Measurements from ENCODE around the gene DDX10.
A peak's percentile ranks its signal among the peaks of the same experiment; 100 is the strongest.

Gene DDX10

DNA sequence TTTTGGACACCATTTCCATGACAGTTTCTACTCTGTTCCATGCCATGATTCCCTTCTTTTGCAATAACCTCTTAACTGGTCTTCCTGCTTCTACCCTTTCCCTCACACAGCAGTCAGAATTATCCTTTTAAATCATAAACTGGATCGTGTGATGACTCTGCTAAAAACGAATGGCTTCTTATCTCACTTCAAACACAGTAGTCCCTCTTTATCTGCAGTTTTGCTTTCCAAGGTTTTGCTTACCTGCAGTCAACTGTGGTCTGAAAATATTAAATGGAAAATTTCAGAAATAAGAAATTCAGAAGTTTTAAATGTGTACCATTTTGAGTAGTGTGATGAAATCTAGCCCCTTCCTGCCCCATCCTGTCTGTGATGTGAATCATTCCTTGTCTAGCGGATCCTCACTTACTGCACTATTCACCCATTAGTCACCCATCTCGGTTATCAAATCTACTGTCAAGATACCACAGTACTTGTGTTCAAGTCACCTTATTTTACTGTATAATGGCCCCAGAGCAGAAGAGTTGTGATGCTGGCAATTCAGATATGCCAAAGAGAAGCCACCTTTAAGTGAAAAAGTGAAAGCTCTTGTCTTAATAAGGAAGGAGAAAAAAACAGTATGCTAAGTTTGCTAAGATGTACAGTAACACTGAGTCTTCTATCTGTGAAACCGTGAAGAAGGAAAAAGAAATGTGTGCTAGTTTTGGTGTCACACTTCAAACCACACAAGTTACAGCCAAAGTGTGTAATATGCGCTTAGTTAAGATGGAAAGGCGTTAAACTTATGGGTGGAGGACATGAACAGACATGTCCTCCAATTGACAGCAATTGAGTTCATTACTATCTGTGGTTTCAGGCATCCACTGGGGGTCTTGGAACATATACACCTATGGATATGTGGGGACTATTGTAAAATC lies 283.0 kb downstream of the DDX10 start:
- no peak for DNase-seq

DNA sequence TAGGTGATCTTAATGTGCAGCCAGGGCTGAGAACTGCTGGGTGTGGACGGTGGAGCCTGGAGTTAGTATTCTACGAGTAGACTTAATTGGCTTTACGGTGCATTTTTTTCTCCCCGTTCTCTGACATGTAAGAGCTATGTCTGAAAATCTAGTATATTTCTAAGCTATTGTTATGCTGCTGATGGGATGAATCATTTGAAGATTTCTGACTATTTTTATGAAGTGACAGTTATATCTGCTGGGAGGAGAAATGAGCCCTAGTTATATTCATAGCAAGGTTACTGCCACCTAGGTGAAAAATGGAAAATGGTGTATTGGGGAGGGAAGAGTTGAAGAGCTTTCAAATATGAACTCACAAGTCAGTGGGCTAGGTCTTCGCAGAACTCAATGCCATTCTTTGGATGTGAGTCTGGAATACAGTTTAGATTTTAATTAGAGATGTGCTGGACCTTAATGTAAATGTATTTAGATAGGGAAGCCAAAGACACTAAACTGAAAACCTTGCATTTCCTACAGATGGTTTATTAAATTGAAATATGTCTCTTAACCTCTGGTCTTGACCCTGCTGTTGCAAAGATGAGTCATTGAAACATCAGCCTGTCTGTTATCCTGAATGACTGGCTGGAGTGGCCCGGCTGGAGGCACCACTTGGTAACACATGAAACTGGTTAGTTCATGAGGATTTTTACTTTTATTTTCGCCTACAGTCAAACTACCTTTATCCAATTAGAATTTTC lies 293.7 kb downstream of the DDX10 start:
- no peak for DNase-seq

DNA sequence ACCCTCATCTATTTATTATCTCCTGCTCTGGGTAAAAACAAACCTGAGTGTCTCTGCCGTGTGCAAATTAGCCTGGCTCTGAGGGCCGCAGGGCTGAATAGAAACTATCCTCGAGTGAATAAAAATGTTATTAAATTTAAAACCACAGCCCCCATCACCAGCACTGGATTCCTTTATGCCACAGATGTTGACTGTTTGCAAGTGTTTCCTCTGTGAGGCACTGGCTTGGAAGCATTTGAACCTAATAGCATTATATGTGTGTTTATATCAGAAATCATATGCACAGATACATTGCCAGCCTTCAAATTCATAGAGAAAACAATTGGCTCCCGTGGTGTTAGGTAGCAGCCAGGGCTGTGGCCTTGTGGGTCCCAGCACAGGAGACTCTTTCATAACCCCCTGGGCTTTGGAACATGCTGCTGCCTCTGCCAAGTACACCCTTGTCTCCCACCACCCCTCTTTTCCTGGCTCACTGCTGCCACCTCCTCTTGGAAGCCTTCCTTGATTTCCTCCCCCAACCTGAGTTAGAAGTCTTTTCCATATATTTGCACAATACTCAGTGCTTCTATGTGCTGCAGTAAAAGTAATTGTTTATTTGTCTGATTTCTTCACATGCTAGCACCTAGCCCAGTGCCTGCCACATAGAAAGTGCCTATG lies 294.4 kb downstream of the DDX10 start:
- no peak for DNase-seq

DNA sequence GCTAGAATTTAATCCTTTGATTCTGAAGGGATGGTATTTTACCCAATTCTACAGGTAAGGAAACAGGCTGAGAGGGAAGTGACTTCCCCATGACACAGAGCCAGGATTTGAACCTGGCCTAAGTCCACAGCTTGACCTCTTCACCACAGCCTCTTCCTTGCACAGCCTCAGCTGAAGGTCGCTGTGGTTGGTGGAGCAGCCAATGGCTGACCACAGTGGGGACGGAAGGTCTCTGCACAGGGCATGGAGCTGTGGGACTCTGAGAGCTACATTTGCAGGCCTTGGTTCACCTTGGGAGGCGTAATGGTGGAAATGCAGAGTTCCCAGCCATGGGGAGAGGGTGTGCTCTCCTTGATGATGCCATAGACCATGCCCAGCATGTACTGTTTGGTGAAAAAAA lies 295.0 kb downstream of the DDX10 start:
- no peak for DNase-seq

DNA sequence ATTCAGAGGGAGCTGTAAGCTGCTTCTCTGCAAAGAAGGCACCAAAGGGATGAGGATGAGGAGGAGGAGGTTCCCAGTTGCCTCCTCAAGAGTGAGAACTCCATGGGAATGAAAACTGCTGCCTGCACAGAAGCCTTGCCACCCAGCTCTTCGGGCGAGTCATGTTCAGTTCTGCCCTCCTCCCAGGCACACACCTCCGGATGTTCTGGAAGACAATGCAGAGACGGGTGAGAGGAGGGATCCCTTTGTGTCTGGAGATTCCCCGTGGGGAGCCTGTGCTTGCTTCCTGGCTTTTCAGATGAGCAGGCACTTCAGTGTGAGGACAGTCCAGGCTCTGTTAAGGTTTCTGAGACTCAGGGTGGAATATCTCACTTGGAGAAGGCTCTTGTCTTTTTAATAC lies 295.6 kb downstream of the DDX10 start:
- no peak for DNase-seq

DNA sequence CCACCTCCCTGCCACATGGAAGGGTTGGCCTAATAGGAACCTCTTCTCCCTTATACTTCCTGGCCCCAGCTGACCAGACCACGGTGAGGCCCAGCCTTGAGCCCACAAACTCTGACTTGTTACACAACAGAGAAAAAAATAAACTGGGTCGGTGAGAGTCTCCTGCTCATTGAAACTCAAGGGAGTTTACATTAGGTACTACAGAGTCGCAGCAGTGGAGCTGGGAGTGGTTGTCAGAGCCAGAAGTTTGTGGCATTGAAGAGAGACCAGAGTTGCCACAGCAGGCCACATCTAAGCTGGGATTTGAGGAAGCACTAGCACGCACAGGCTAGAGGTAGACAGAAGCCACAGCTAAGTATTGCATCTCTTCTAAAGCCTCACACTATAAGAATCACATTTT lies 296.2 kb downstream of the DDX10 start:
- DNase-seq, result no peak

DNA sequence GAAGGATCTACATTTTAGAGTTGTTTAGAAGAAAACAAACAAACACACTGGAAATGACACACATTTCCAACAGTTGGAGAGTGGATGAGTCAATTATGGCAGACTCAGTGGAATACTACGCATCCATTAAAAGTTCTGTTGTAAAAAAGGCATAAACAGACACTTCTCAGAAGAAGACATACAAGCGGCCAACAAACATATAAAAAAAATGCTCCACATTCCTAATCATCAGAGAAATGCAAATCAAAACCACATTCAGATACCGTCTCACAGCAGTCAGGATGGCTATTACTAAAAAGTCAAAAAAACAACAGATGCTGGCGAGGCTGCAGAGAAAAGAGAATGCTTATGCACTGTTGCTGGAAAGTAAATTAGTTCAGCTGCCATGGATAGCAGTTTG lies 298.2 kb downstream of the DDX10 start:
- DNase-seq, result no peak

DNA sequence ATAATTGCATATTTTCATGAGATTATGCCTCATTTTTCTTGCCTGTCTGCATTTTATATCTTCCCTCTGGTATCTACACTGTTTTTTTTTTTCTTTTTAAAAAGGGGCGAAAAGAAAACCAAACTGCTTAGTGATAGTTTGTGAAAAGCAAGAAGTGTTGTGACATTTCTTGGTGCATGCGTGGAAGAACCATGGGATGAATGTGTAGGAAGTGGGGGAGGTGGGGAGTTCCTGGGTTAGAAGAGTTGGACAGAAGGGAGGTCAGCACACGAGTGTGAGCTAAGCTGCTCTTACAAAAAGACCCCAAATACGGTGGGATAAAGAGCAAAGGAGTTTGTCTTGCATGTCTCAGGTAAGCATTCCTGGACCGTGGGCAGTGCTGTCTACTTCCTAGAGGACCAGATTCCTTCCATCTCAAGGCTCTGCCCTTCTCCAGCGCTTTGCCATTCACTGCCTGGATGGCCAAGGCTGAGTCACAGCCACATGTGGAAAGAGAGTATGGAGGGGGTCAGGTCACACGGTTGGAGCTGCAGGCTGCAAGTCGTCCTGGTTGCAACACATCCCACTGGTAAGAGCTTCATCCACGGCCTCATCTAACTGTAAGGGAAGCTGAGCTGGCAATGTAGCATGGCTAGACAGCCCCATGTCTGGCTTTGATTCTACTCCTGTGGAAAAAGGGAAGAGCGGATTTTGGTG lies 300.6 kb downstream of the DDX10 start:
- DNase-seq, result no peak

DNA sequence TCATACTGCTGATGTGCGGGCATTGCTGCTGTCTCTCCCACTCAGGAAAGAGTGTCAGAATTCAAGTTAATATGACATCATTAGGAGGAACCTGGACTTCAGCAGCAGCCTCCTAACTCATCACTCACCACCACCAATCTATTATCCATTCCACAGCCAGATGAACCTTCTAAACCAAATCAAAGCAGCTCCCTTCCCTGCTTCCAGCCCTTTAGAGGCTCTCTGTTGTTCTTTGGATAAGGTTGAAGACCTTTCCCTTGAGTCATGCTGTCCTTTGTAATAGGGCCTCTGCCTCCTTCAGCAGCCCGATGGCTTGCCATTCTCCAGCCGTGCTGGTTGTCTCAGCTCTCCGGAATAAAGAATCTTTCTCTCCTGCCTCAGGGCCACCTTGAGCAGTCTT lies 301.3 kb downstream of the DDX10 start:
- DNase-seq, result no peak

DNA sequence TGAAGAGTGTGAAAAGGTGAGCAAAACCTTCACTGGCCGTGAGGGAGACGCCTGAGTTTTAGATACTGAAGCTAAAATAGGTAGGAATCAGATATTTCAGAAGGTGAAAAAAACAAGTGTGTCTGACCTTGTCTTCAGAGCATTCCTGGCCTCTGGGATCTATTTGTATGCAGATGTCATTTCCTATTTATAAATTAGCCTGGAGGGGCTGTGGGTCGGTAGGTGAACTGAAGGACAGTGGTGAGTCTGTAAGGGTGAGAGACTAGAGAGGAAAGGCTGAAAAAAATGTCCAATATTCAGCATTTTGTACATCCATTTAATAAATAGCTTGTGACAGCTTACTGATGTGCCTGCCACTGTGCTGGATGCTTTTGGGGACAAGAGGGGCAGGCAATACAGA lies 302.1 kb downstream of the DDX10 start:
- no peak for DNase-seq

DNA sequence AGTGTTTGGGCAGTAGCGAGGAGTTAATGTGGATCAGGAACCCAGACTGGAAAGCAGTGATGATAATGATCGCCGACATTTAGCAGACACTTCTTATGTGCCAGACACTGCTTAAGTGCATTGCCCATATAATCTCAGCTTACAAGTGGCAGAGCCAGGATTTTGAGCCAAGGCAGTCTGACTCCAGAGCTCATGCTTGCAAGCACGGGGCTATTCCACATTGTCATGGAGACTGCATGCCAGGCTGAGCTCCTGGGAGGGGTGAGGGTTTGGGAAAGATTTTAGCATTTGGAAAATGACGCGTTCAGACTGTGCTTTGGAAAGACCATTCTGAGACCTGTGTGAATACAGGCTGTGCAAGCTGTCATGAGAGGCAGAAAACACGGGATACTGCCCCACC lies 302.7 kb downstream of the DDX10 start:
- DNase-seq, result peak; percentile 6 to 42

DNA sequence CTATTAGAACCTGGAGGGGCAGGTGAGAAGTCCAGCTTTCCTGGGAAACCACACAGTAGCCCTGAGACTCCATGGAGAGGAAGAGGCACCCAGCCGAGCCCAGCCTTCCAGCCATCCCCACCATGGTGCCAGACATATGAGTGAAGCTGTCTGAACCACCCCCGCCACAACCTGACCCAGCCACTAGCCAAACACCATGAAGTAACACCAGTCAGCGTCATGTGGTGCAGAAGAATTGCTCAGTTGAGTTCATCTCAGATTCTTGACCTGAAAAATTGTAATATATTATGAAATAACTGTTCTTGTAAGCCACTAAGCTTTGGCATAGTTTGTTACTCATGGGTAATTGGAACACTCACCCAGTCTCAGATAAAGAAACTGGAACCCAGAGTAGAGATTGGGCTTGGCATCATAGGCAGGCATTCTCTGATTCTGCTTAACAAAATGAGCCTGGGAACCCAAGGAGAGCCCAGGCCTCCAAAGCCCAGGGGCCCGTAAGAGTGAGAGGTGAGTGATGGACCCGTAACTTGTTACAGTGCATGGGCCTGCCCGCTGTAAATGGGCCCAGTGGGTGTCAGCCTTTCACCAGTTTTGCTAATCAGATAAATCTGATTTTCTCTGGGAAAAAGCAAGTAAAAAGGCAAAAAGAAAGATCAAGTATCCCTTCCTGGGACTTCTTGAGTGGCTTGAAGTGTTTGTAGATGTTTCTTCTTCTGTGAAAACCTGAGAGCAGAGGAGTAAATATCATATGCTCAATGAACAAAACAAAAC lies 305.5 kb downstream of the DDX10 start:
- no peak for DNase-seq

DNA sequence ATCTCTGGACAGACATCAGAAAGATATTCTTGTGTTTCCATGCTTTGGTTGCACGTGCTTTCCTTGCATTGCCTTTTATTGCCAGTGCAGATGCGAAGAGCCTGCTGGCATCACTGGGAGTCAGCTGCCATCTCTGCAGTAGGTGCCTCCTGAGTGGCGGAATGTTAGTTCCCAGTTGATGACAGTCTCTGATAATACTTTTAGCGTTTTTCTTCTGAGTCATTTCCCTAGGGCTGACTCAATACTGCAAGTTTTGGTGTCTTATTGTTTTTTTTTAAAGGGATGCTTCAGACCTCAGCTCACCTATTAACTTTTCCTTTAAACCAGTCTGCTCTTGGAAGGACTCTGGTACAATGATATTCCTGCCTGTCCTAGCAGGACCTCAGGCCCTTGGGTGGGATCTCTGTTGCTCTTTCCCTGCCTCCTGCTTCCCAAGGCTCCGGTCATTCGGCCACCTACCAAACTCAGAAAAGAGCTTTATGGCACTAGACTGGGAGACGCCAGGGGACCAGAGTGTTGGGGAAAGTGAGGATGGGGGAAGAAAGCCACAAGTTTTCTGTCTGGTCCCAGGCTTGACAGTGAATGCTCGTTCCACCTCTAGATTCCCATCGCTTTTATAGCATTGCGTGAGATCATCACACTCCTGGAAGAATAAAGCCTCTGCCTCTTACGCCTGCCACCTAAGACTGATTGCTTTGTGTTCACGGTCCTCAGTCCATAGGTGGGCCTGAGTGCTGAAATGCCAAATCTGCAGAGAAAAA lies 308.7 kb downstream of the DDX10 start:
- DNase-seq, result no peak

DNA sequence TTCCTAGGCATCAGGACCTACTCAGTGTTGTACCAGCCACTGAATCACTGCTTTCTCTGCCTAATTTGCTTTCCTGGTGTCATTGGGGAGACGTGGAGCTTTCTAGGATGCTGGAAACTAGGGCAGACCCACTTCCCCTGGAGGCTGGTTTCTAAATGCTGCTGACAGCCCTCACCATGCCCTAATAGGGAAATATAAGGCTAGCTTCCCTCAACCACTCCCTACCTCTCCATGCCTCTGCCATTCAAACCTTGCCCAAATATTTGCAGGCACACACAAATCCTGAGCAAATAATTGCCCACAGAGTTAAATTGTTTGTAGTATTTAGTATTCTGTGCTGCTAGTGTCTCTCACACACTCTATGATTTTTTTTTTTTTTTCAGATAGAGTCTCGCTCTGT lies 310.2 kb downstream of the DDX10 start:
- no peak for DNase-seq

DNA sequence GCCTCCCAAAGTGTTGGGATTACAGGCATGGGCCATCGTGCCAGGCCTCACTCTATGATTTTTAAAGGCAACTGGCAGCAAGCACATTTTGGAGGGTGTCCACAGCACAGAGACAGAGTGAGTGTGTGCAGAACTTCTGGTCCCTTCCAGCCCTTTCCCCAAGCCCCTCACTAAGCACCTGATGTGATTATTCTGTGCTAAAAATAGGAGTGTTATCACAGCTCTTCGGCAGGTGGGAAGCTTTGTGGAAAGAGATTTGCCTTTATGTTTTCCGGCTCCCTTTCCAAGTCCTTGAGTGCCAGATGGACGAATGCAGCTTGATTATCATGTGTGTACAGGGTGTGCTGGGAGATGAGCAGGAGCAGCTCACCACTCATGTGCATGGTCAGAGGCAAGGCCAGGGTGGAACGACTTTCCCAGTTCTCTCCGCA lies 310.8 kb downstream of the DDX10 start:
- no peak for DNase-seq

DNA sequence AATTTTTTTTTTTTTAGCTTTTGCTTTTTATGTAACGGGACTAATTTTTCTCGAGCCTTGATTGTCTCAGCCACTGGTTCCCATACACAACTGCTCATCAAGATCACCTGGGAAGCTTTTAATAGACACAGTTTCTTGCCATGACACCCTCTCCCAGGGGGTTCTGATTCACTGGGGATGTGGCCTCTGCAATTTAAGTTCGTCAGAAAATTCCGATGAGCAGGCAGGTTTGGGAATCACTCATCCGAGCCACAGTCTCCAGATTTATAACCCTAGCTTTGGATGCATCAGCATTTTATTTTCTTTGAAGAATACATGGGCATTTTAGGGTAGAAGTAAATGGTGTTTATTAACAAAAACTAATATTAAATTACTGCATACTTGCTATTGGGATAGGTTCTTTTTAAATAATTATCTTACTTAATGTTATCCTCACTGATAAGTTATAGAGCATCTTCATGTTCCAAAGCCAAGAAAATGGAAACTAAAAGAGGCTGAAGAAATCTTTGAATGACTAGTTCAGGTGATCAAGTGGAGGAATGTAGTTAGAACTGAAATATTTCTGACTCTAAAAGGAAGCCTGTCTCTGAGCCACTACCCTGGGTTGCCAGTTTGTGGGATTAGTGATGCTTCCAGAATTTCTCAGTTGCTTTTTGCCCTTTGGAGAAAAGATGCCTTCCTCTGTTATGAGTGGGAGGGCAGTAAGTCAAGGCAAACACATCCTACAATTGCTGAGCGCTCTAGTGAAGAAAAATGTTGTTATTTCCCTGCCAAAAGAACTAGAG lies 319.0 kb downstream of the DDX10 start:
- no peak for DNase-seq

DNA sequence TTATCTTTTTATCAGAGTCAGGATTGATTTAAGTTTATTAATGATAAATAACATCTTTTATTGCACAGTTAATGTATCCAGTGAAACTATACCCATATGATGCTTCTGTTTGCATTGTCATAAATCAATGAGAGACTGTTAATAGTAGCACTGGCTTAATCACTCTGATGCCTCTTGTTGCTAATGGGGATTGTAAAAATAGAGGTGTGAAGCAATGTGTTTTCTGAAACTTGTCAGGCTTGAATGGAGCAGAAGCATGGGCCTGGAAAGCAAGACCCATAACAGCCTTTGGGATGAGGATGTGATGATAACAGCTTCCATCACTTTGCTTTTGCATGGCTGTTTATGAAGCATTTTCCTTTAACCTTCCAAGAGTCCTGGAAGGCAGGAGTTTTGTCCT lies 319.7 kb downstream of the DDX10 start:
- DNase-seq, result no peak

DNA sequence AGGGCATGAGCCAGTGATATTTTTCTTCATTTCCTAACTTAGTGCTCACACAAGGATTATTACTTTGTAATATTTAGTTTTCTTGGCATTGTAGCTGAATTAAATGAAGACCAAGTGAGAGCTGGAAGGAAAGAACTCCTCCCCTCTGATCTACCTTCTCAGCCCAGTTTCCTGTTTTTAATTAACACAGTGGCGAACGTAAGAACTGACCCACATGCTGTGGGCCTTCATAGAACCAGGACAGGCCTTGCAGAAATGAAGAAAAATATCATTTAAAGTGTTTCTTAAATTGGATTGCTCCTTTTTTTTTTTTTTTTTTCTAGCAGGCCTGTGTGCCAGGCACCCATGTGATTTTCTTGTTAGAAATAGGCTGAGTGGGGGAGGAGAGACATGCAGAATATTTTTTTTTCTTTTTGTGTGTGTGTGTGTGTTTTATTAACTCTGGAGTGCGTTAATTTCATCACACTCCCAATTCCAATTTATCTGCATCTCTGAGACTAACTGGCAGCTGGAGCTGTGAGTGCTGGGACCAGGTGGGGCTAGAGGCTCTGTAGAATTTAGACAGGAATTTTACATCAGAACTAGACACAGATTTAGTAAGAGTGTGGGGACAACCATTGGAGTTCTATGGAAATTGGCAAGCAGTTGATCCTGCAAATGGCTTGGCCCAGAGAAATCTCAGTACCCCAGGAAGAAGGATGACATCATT lies 320.5 kb downstream of the DDX10 start:
- DNase-seq, result no peak

DNA sequence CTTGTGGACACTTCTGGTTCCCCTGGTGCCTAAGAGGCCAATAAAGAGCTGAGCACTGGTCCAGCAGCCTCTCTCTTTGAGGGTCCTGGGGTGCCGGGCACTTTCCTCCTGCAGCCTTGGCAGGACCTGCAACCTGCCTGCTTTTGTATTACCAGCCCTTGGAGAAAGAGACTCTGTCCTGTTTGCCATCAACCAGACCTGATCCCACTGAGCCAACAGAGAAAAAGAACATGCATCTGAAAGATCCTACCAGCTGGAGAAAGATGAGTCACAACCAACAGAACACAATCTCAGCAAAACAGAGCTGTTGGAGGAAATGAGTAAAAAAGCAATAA lies 321.0 kb downstream of the DDX10 start:
- peak in 1 of 2 donors; percentile 32 for DNase-seq

Measured in hippocampal formation (tissue), 2 donors.